Upper lobe of left lung (tissue), 4 donors: ENCODE results near the gene SNRPA1.

Experiments used
- POLR2A ChIP-seq, 4 donors: fragments of 450-650 bp; IDR thresholded peaks; one replicate each; pipeline ENCODE4 v1.5.1; 2016 to 2017; ENCODE audit warnings: antibody characterized with exemption in 4 of 4, mild to moderate bottlenecking in 2 of 4
- TF ChIP-seq, protein P1 (sequence below), 6 experiments: fragments of 450-650 bp in 4 of 6; fragments of 200-600 bp in 2 of 6; sonication (generic) in 2 of 6; IDR thresholded peaks; one replicate each; pipeline ENCODE4 v1.5.1; 2016 to 2019; ENCODE audit warnings: antibody characterized with exemption in 6 of 6

DNA sequence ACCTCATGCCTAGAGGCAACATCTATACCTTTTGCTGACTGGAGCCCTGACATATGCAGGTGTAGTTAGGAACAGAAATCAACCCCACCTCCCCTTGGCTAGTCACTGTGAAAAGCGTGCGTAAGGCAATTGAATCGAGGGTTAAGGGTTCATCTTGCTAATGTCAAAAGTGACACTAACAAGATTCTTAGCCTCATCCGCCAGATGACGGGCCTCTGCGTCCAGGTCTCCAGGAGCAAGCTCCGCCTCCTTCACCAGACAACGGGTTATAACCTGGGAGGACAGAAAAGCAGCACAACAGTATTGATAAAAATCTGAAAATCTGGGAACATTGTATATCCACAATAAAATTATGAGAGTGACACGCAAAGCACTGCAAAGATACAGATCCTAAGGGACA, 22.5 kb downstream of the SNRPA1 start:
- no peak for TF ChIP-seq POLR2A (IDR thresholded peaks at IDR 0.05)
- TF ChIP-seq, protein P1, sequence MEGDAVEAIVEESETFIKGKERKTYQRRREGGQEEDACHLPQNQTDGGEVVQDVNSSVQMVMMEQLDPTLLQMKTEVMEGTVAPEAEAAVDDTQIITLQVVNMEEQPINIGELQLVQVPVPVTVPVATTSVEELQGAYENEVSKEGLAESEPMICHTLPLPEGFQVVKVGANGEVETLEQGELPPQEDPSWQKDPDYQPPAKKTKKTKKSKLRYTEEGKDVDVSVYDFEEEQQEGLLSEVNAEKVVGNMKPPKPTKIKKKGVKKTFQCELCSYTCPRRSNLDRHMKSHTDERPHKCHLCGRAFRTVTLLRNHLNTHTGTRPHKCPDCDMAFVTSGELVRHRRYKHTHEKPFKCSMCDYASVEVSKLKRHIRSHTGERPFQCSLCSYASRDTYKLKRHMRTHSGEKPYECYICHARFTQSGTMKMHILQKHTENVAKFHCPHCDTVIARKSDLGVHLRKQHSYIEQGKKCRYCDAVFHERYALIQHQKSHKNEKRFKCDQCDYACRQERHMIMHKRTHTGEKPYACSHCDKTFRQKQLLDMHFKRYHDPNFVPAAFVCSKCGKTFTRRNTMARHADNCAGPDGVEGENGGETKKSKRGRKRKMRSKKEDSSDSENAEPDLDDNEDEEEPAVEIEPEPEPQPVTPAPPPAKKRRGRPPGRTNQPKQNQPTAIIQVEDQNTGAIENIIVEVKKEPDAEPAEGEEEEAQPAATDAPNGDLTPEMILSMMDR (IDR thresholded peaks at IDR 0.05), result no peak
